HG02763 (cell line): Measurements from ENCODE around the gene CSNK2A1.
"Not testable (repeated sequence)": the region's sequence is repeated elsewhere in the genome, so short reads cannot be mapped to it uniquely, and the experiment has no call there.

Experiments used
- ATAC-seq: cut with Tn5 transposase; IDR thresholded peaks from one replicate; pipeline ENCODE4 v1.9.1; 2021; ENCODE audit warnings: mild to moderate bottlenecking, moderate library complexity; ENCODE audit not compliant: unreplicated experiment

Gene CSNK2A1

GRCh38 chr20:536426-537010, 7.1 kb downstream of the CSNK2A1 start:
- ATAC-seq: no peak

- ATAC-seq: no peak
Measured at GRCh38 chr20:535958-536357, 7.6 kb downstream of the CSNK2A1 start.

- ATAC-seq: no peak
Measured at GRCh38 chr20:533526-533925, 10.1 kb downstream of the CSNK2A1 start.

- no peak for ATAC-seq
Measured at GRCh38 chr20:532530-532929, 11.1 kb downstream of the CSNK2A1 start.

GRCh38 chr20:531608-532007, 12.0 kb downstream of the CSNK2A1 start:
- ATAC-seq: no peak

- ATAC-seq: no peak
Measured at GRCh38 chr20:530321-530720, 13.3 kb downstream of the CSNK2A1 start.

GRCh38 chr20:528923-529604, 14.5 kb downstream of the CSNK2A1 start:
- ATAC-seq: no peak

- ATAC-seq: no peak
Measured at GRCh38 chr20:527571-527886, 16.1 kb downstream of the CSNK2A1 start.

- ATAC-seq: no peak
Measured at GRCh38 chr20:521860-522259, 21.7 kb downstream of the CSNK2A1 start.

- ATAC-seq: no peak
Measured at GRCh38 chr20:519999-520398, 23.6 kb downstream of the CSNK2A1 start.

GRCh38 chr20:517221-517620, 26.4 kb downstream of the CSNK2A1 start:
- ATAC-seq: no peak

- ATAC-seq: no peak
Measured at GRCh38 chr20:516799-517198, 26.8 kb downstream of the CSNK2A1 start.

- ATAC-seq: no peak
Measured at GRCh38 chr20:515696-516095, 27.9 kb downstream of the CSNK2A1 start.

- no peak for ATAC-seq
Measured at GRCh38 chr20:513429-513828, 30.2 kb downstream of the CSNK2A1 start.

- ATAC-seq: not testable (repeated sequence)
Measured at GRCh38 chr20:510328-511057, 33.1 kb downstream of the CSNK2A1 start.

- not testable (repeated sequence) for ATAC-seq
Measured at GRCh38 chr20:508364-508787, 35.2 kb downstream of the CSNK2A1 start.

- no peak for ATAC-seq
Measured at GRCh38 chr20:507761-508332, 35.7 kb downstream of the CSNK2A1 start.

GRCh38 chr20:507006-507758, 36.4 kb downstream of the CSNK2A1 start:
- no peak for ATAC-seq

- no peak for ATAC-seq
Measured at GRCh38 chr20:504632-505075, 38.9 kb downstream of the CSNK2A1 start.

GRCh38 chr20:503048-503737, 40.4 kb downstream of the CSNK2A1 start:
- no peak for ATAC-seq

GRCh38 chr20:497979-498378, 45.6 kb downstream of the CSNK2A1 start:
- no peak for ATAC-seq
